Parathyroid adenoma (tissue), 2 donors: ENCODE measurements around the gene ZBP1.
A peak's percentile ranks its signal among the peaks of the same experiment; 100 is the strongest.

Experiments used
- H2AFZ ChIP-seq: fragments of 300-600 bp; sonication (generic); one replicate; pipeline ENCODE4 v1.7.0; 2017; ENCODE audit warnings: antibody characterized with exemption, mild to moderate bottlenecking
- H3K27ac ChIP-seq: fragments of 300-600 bp; sonication (generic); one replicate; pipeline ENCODE4 v1.7.0; 2017
- H3K27me3 ChIP-seq: fragments of 300-600 bp; sonication (generic); one replicate; pipeline ENCODE4 v1.7.0; 2017; ENCODE audit warnings: low read length; ENCODE audit not compliant: control insufficient read depth, insufficient read depth
- H3K36me3 ChIP-seq: fragments of 300-600 bp; sonication (generic); one replicate; pipeline ENCODE4 v1.7.0; 2017; ENCODE audit warnings: low read length; ENCODE audit not compliant: control insufficient read depth, insufficient read depth
- H3K4me1 ChIP-seq: fragments of 300-600 bp; sonication (generic); one replicate; pipeline ENCODE4 v1.7.0; 2017; ENCODE audit warnings: control low read depth
- H3K4me2 ChIP-seq: fragments of 300-600 bp; sonication (generic); one replicate; pipeline ENCODE4 v1.7.0; 2017; ENCODE audit warnings: low read length
- H3K4me3 ChIP-seq: fragments of 300-600 bp; sonication (generic); one replicate; pipeline ENCODE4 v1.7.0; 2017; ENCODE audit warnings: low read depth, low read length
- H3K79me2 ChIP-seq: fragments of 300-600 bp; sonication (generic); one replicate; pipeline ENCODE4 v1.7.0; 2017; ENCODE audit warnings: control low read depth
- H3K9ac ChIP-seq: fragments of 300-600 bp; sonication (generic); one replicate; pipeline ENCODE4 v1.7.0; 2017; ENCODE audit warnings: mild to moderate bottlenecking
- H3K9me3 ChIP-seq: fragments of 300-600 bp; sonication (generic); one replicate; pipeline ENCODE4 v1.7.0; 2017; ENCODE audit warnings: low read length; ENCODE audit not compliant: control insufficient read depth
- TF ChIP-seq, protein P1 (sequence below): fragments of 300-600 bp; sonication (generic); IDR thresholded peaks from one replicate; pipeline ENCODE4 v1.7.0; 2017; ENCODE audit warnings: antibody characterized with exemption, mild to moderate bottlenecking
- donor health status: primary hyperparathyroidism.

ZBP1 gene

DNA sequence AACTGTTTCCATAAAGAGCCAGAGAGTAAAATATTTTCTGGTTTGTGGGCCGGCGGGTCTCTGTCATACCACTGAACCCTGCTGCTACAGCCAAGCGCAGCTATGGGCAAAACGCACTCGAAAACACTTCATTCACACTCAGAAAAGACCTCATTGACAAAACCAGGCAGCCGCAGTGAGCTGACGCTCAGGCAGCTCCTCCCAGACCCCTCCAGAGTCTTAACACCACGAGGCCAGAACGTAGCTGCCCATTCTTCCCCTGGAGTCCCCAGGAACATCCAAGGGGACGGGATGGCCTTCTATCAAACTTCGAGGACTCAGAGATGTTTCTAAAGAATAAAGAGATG, 35.6 kb upstream of the ZBP1 start:
- Histone ChIP-seq H3K79me2 (no peaks in the 10 kb centered on the region), H3K9ac (no peak overlapping the region), H3K27me3 (no peaks in the 10 kb centered on the region), H3K4me1 (peaks cover 2% of the 10 kb centered on the region), H3K36me3 (no peaks in the 10 kb centered on the region), H3K27ac (no peak overlapping the region), H2AFZ (no peak overlapping the region), H3K9me3 (no peaks in the 10 kb centered on the region), H3K4me2 (no peak overlapping the region), H3K4me3 (no peak overlapping the region)
- TF ChIP-seq, protein P1, sequence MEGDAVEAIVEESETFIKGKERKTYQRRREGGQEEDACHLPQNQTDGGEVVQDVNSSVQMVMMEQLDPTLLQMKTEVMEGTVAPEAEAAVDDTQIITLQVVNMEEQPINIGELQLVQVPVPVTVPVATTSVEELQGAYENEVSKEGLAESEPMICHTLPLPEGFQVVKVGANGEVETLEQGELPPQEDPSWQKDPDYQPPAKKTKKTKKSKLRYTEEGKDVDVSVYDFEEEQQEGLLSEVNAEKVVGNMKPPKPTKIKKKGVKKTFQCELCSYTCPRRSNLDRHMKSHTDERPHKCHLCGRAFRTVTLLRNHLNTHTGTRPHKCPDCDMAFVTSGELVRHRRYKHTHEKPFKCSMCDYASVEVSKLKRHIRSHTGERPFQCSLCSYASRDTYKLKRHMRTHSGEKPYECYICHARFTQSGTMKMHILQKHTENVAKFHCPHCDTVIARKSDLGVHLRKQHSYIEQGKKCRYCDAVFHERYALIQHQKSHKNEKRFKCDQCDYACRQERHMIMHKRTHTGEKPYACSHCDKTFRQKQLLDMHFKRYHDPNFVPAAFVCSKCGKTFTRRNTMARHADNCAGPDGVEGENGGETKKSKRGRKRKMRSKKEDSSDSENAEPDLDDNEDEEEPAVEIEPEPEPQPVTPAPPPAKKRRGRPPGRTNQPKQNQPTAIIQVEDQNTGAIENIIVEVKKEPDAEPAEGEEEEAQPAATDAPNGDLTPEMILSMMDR = no peak

DNA sequence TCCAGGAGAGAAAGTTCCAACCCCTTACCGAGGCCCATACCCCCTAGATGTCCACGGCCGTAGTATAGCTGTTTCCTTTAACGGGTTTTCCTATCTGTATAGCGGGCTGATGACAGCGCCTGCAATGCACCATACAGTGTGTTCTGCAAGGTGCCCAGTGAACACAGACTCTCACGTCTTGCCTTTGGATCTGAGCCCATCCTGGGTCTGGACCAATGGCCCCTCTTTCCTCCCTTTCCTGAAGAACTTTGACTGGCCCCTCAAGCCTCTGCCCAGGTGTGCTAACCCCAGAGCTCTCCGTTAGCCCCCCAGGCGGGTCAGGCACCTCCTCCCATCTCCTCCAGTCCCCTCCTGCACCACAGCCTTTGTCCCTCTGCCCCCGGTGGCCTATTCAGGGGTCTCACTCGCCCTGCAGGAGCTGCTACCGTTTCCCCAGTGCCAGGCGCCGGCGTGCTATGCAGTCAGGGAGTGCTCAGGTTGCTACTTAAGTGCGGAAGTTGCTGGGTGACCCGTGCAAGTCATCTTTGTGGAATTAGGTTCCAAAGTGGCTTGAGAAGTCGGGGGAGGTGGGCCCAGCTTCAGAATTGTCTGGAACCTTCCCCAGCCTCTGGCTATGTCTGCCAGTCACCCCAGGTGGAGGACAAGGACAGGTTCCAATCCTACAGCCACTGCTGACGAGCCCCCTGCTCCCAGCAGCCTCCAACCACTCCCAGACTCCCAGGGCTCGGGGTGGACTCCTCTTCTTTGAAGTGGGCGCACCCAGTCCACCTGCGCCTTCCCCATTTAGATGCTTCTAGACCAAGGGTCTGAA, 35.0 kb upstream of the ZBP1 start:
- H3K27ac ChIP-seq = no peak overlapping the region
- H3K4me1 ChIP-seq = no peaks in the 10 kb centered on the region
- H2AFZ ChIP-seq = no peak overlapping the region
- no peak overlapping the region for H3K9ac ChIP-seq
- H3K36me3 ChIP-seq = no peaks in the 10 kb centered on the region
- TF ChIP-seq, protein P1 = no peak
- H3K79me2 ChIP-seq = no peaks in the 10 kb centered on the region
- no peak overlapping the region for H3K4me2 ChIP-seq
- no peaks in the 10 kb centered on the region for H3K27me3 ChIP-seq
- H3K4me3 ChIP-seq = no peak overlapping the region
- no peaks in the 10 kb centered on the region for H3K9me3 ChIP-seq

DNA sequence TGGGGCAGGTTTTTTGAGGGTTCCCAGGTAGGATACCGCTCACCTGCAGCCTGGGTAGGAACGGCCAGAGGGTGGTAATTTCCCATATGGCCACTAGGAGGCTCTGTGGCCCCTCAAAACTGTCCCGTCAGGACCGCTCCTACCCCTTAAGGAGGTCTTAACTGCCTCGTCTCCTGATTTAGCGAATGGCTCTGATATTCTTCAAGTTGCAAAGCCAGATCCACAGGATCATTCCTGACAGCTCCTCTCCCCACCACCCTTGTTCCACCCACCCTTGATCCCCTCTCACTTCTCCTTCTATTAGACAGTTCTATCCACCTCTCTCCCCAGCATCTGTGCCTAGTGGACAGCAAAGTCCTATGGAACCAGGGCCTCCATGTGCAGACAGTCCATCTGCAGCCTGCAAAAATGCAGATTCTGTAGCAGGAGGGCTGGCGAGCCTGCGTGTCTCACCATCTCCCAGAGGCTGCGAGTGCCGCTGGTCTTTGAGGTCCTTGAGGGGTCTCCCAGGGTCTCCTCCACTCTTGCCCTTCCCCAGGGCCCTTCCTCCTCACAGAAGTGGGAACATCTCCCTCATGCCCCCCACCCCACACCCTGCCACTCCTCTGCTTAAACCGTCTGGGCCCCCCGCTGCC, 34.3 kb upstream of the ZBP1 start:
- H3K4me1 ChIP-seq = no peaks in the 10 kb centered on the region
- H3K4me3 ChIP-seq = no peak overlapping the region
- H3K9ac ChIP-seq = no peak overlapping the region
- no peaks in the 10 kb centered on the region for H3K27me3 ChIP-seq
- H3K4me2 ChIP-seq = no peak overlapping the region
- TF ChIP-seq, protein P1 = peak; percentile 87
- H2AFZ ChIP-seq = no peak overlapping the region
- H3K27ac ChIP-seq = no peak overlapping the region
- H3K9me3 ChIP-seq = no peaks in the 10 kb centered on the region
- H3K79me2 ChIP-seq = no peaks in the 10 kb centered on the region
- H3K36me3 ChIP-seq = no peaks in the 10 kb centered on the region

DNA sequence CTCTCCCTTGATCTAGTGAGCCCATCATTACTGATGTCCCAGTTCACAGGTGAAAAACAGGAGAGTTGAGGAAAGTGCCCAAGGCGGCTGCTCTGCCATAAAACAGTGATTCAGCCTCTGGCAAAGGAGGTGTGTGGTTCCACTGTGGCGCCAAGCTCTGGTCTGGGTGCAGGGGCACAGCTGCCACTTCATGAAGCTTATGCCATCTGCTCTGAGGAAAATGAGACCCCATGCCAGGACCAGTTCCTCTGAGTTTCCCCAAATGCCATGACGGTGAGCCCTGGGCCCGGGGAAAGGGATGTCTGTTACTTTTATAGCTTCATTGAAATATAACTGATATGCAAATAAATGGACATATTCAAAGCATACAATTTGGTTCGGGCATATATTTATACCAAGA, 33.7 kb upstream of the ZBP1 start:
- TF ChIP-seq, protein P1 = no peak
- Histone ChIP-seq H3K9me3 (no peaks in the 10 kb centered on the region), H3K36me3 (no peaks in the 10 kb centered on the region), H3K27ac (no peak overlapping the region), H3K4me1 (no peaks in the 10 kb centered on the region), H3K27me3 (no peaks in the 10 kb centered on the region), H3K4me3 (no peak overlapping the region), H3K4me2 (no peak overlapping the region), H3K9ac (no peak overlapping the region), H2AFZ (no peak overlapping the region), H3K79me2 (no peaks in the 10 kb centered on the region)

DNA sequence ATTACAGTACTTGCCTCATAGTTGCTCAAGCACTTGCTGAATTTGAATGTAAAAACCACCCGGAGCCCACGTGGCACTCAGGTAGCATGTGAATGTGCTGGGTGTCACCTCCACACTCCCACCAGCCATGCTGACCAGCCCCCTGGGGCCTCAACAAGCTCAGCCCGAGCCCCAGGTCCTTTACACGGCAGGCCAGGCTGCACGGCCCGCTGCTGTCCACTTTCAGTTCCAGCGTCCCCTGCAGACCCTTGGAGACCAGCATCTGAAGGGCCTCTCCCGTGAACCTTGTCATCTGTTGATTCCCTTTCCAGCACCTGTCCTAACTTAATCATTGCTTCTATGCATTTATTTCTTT, 33.3 kb upstream of the ZBP1 start:
- Histone ChIP-seq H3K27me3 (no peaks in the 10 kb centered on the region), H3K36me3 (no peaks in the 10 kb centered on the region), H3K4me2 (no peak overlapping the region), H3K9ac (no peak overlapping the region), H3K27ac (no peak overlapping the region), H3K4me3 (no peak overlapping the region), H3K4me1 (no peaks in the 10 kb centered on the region), H2AFZ (no peak overlapping the region), H3K9me3 (no peaks in the 10 kb centered on the region), H3K79me2 (no peaks in the 10 kb centered on the region)
- TF ChIP-seq, protein P1 = no peak
